ENCODE data around the gene LZIC. TPM values are rescaled to one million over a fixed set of nuclear protein-coding genes. Genes with fewer than 3 reads are reported as not detected.
A peak's percentile ranks its signal among the peaks of the same experiment; 100 is the strongest.

LZIC gene
- total RNA-seq, 1 donor, result 37.6 TPM

GRCh38 chr1:9900142-9901043 is 42.8 kb downstream of the LZIC start:
- H3K4me3 ChIP-seq (ENCODE audit: low read depth, low read length), result no peak overlapping the region
- TF ChIP-seq CTCF (IDR thresholded peaks at IDR 0.05; ENCODE audit: insufficient read depth, low read depth, low read length), result no peak
- no peak for DNase-seq (ENCODE audit: low read depth)

GRCh38 chr1:9894115-9894514 is 49.1 kb downstream of the LZIC start:
- DNase-seq (ENCODE audit: low read depth), result no peak
- H3K4me3 ChIP-seq (ENCODE audit: low read depth, low read length), result no peak overlapping the region
- no peak for TF ChIP-seq CTCF (IDR thresholded peaks at IDR 0.05; ENCODE audit: insufficient read depth, low read depth, low read length)

- peak overlapping the region; percentile 3 for H3K4me3 ChIP-seq (ENCODE audit: low read depth, low read length)
- TF ChIP-seq CTCF (IDR thresholded peaks at IDR 0.05; ENCODE audit: insufficient read depth, low read depth, low read length), result no peak
- peak; percentile 78 for DNase-seq (ENCODE audit: low read depth)
Observed at GRCh38 chr1:9892563-9893528, 50.3 kb downstream of the LZIC start.

- no peak for DNase-seq (ENCODE audit: low read depth)
- H3K4me3 ChIP-seq (ENCODE audit: low read depth, low read length), result no peak overlapping the region
- TF ChIP-seq CTCF (IDR thresholded peaks at IDR 0.05; ENCODE audit: insufficient read depth, low read depth, low read length), result no peak
Observed at GRCh38 chr1:9891207-9891606, 52.0 kb downstream of the LZIC start.

- peak; percentile 86 for DNase-seq (ENCODE audit: low read depth)
- no peak for TF ChIP-seq CTCF (IDR thresholded peaks at IDR 0.05; ENCODE audit: insufficient read depth, low read depth, low read length)
- H3K4me3 ChIP-seq (ENCODE audit: low read depth, low read length), result no peak overlapping the region
Observed at GRCh38 chr1:9890224-9890731, 52.9 kb downstream of the LZIC start.

GRCh38 chr1:9889411-9889810 is 53.8 kb downstream of the LZIC start:
- H3K4me3 ChIP-seq (ENCODE audit: low read depth, low read length), result no peak overlapping the region
- no peak for TF ChIP-seq CTCF (IDR thresholded peaks at IDR 0.05; ENCODE audit: insufficient read depth, low read depth, low read length)
- DNase-seq (ENCODE audit: low read depth), result no peak

All from fibroblast of villous mesenchyme (primary cell).